Stimulated activated CD8-positive, alpha-beta memory T cell treated with anti-CD3 and anti-CD28 coated beads, Interleukin-15, amount 100 ng/mL, for 48 hours (primary cell): ENCODE data around the gene CCDC196.
"Not testable (repeated sequence)": the region's sequence is repeated elsewhere in the genome, so short reads cannot be mapped to it uniquely, and the experiment has no call there.

Experiments used
- DNase-seq, 2 donors: peaks; one replicate each; pipeline ENCODE4 v3.0.0-alpha.2; 2020; ENCODE audit warnings: low read depth in 2 of 2

The CCDC196 gene

GRCh38 chr14:66495218-66496098 is 9.3 kb downstream of the CCDC196 start:
- no peak for DNase-seq

DNA sequence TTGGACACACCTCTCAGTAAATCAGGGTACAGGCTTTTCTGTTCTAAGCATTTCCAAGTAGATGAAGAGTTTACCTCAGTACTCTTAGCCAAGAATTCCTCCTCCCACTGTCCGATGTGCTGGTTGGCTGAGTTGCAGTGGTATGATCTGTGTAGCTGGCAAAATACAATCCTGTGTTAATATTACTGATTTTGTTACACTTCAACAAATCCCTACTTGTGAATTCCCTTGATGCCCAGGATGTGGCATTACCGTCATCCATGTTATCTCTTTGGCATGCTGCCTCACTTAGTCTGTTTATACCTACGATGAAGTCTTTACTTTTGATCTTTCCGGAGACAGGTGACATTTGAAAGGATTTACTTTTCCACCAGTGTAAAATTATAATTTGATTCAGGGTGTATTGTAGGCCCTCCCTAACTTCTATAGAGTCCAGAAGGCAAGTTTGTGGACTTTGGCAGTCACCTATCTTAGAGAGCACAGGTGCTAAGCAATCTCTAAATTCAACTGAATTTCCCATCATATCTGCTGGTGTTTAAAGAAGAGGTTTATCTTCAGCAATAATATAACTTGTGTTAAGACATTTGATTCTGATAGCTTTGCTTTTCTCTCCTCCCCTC is 10.1 kb downstream of the CCDC196 start:
- no peak for DNase-seq

- DNase-seq: no peak
Measured at GRCh38 chr14:66496911-66497310, 10.7 kb downstream of the CCDC196 start.

GRCh38 chr14:66498311-66498710 is 12.1 kb downstream of the CCDC196 start:
- DNase-seq: no peak

DNA sequence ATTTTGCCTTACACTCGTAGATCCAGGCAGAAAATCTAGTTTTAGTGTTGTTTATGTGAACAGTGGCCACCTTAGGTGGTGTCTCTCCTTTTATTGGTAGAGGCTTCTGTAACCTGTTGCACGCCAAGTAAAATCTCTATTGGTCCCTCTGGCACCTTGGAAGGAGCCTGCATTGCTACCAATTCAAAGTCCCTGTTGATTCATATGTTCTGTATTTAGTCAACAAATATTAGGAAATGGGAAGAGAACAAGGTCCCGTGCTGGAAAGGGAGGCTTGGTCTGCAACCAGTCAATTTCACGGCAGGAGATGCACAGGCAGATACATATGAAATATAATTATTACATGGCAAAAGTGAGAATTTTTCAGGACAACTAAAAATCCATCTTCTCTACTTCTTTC is 15.4 kb downstream of the CCDC196 start:
- no peak for DNase-seq

- not testable (repeated sequence) for DNase-seq
Measured at GRCh38 chr14:66502836-66503235, 16.7 kb downstream of the CCDC196 start.

GRCh38 chr14:66503532-66503931 is 17.4 kb downstream of the CCDC196 start:
- DNase-seq: no peak

GRCh38 chr14:66507181-66507721 is 21.1 kb downstream of the CCDC196 start:
- no peak for DNase-seq

DNA sequence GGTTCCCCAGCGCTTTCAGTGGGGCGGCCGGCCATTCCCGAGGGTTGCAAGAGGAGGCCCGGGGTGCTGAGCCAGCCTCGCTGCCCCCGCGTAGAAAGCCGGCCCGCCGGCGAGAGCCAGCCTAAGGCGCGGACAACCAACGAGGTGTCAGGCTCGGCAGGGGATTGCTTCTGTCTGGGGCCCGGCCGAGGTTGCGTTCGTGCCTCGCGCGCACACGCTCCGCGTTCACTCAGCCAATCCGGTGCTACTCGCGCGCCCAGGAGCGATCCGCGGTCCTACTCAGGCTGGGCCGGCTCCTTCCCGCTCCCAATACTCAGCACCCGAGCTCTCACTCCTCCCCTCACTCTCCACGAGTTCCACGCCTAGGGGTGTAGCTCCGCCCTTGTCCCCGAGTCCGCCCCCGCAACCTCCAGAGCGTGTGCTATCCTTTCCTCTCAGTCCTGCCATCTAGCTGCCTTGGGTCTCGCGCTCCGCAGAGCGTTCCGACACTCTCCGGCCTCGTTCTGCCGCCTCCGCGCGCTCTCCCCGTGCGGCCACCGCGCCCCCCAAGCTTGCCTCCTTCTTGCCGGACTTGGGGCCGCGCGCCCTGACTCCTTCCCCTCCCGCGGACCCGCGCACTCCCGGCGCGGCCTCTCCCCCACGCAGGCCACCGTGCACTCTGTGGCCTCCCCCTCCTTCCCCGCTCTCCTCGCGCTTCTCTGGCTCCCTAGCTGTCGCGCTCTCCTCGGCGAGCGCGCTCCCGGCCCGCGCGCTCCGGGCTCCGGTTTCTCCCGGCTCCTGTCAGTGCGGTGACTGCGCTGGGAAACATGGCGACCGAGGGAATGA is 21.8 kb downstream of the CCDC196 start, which contains the start of gene GPHN:
Gene GPHN (plus strand): TSS at position 426 of the 825 bp plus-strand sequence.
- peak; percentile 84 to 89 for DNase-seq

- DNase-seq: no peak
Measured at GRCh38 chr14:66508547-66508845, 22.3 kb downstream of the CCDC196 start.

GRCh38 chr14:66508846-66509621 is 22.9 kb downstream of the CCDC196 start:
- DNase-seq: no peak

- DNase-seq: no peak
Measured at GRCh38 chr14:66509874-66510273, 23.7 kb downstream of the CCDC196 start.

GRCh38 chr14:66511849-66512248 is 25.7 kb downstream of the CCDC196 start:
- DNase-seq: no peak

DNA sequence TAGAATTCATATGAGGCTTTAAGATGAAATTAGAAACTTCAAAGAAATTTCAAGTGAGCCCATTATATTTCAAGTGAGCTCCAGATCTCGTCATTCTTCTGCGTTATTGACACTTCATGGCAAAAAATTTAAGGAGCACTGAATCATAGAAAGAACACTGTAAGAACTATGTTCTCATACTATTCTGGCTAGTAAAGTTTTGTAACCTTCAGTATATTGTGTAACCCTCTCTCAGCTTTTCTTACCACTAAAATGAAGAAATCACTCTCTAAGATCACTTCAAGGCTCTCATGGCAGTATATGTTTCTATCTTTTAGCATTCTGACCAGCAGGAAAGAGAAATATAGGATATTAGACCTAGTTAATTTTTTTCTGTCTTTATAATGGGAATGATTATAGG is 28.0 kb downstream of the CCDC196 start:
- no peak for DNase-seq

GRCh38 chr14:66530526-66530925 is 44.4 kb downstream of the CCDC196 start:
- no peak for DNase-seq

GRCh38 chr14:66539034-66539433 is 52.9 kb downstream of the CCDC196 start:
- no peak for DNase-seq

DNA sequence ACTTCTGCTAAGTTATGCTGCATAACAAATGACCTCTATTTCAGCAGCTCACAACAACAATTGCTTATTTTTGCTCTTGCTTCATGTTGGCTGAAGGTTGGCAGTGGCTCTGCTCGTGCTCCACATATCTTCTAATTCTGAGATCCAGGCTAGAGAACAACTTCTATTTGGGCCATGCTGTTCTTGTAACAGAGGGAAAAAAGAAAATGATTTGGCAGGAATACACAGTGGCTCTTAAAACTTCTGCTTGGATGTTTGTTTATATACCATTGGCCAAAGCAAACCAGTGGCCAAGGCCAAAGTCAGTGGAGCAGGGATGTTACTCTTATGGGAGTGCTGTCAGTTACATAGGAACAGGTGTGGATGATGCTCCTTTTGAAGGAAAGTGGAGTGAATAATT is 53.9 kb downstream of the CCDC196 start:
- no peak for DNase-seq

GRCh38 chr14:66541627-66542026 is 55.5 kb downstream of the CCDC196 start:
- DNase-seq: no peak

- no peak for DNase-seq
Measured at GRCh38 chr14:66543996-66544395, 57.8 kb downstream of the CCDC196 start.

- DNase-seq: not testable (repeated sequence)
Measured at GRCh38 chr14:66545191-66545590, 59.0 kb downstream of the CCDC196 start.

GRCh38 chr14:66545751-66546150 is 59.6 kb downstream of the CCDC196 start:
- not testable (repeated sequence) for DNase-seq
